ENCODE data around the gene SPATA20.

Gene SPATA20

DNA sequence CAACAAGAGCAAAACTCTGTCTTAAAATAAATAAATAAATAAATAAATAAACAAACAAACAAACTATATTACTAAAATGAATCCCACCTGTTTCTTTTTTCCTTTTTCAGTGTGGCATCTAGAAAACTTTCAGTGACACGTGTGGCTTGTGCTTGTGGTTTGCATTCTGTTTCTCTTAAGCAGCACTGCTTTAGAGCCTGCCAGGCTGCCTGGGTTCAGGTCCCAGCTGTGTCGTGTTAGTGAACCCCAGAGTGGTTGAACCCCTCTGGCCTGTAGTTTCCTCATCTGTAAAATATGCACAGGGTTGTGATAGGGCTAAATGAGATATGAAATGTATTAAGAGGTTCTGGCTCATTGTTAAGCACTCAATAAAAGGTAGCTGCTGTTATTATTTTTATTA is 26.5 kb upstream of the SPATA20 start:
- no peak for DNase-seq (ENCODE audit: low read depth)

DNA sequence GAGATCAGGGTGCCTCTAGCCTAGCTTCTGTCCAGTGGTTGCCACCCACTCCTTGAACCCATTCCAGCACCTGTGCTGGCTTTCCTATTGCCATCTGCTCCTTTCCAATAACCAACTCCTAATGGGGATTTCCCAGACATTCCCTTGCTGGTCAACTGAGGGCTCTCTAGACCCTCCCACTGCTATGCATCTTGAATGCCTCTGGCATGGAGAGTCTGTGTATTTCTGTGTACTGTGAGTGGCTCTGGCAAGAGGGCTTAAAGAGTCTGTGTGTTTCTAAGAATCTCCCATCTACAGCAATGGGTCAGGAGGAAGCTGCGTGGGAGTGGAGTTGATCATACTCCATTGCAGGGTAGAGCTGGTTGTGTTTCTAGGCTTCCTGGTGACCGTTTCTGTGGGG is 25.5 kb upstream of the SPATA20 start:
- DNase-seq (ENCODE audit: low read depth): no peak

DNA sequence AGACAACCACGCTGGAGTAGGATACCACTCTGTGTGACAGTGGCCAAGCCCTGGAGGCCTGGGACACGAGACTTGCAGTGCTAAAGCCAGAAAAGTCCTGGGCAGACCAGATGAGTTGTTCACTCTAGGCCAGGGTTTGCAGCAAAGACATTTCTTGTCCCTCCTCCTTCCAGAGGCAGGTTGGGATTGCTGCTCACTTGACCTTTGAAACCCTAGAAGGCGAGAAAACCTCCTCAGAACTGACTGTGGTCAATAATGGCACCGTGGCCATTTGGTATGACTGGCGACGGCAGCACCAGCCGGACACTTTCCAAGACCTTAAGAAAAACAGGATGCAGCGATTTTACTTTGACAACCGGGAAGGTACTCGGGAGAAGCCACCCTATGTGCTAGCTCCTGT is 24.2 kb upstream of the SPATA20 start:
- DNase-seq (ENCODE audit: low read depth): no peak

DNA sequence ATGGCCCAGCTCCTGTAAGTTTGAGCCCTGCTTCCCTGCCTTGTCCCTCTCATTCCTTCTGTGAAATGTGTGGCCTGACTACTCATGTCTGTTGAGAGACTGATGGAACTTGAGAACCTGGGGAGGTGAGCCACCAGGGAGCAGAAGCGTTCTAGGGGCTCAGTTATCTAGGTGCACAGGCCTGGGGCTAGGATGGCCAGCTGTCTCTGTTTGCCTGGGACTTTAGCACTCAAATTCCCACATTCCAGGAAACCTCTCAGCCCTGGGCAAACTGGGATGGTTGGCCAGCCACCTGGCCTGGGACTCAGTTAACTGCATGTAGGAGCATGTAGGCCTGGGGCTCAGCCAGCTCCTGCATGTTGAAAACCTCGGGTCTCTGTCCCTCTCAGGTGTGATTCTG is 23.8 kb upstream of the SPATA20 start:
- no peak for DNase-seq (ENCODE audit: low read depth)

DNA sequence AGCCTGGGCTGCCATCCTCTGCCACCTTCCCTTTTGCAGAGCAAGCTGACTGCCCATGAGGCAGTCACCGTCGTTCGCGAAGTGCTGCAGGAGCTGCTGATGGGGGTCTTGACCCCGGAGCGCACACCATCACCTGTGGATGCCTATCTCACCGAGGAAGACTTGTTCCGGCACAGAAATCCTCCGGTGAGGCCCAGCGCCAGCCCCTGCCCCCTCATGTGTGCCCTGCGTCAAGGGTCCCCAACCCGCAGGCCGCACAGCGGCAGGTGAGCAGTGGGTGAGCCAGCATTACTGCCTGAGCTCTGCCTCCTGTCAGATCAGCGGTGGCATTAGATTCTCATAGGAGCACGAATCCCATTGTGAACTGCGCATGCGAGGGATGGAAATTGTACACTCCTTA is 22.1 kb upstream of the SPATA20 start:
- DNase-seq (ENCODE audit: low read depth): no peak

DNA sequence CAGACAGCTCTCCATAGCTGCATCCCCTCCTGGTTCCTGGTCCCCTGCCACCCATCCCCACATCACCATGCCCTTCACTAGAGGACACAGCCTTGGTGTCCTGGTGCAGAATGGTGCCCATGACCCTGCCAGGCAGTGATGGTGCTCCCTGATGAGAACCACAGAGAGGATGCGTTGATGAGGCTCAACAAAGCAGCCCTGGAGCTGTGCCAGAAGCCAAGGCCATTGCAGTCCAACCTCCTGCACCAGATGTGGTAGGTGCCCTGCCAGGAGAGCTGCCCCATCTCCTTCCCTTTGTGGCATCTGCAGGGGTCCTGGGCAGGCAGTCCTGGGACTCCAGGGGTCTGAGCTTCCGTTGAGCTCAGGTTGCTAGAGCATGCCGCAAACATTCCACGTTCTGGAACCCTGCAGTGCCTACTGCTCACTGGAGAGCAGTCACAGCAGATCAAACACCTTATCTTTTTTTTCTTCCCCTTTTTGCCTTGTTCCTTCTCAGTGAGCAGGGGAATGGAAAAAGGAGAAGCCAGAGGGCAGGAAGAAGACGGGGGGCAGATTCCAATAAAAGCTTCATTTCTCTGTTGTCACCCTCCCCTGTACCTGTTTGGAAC is 19.7 kb upstream of the SPATA20 start:
- DNase-seq (ENCODE audit: low read depth): no peak

DNA sequence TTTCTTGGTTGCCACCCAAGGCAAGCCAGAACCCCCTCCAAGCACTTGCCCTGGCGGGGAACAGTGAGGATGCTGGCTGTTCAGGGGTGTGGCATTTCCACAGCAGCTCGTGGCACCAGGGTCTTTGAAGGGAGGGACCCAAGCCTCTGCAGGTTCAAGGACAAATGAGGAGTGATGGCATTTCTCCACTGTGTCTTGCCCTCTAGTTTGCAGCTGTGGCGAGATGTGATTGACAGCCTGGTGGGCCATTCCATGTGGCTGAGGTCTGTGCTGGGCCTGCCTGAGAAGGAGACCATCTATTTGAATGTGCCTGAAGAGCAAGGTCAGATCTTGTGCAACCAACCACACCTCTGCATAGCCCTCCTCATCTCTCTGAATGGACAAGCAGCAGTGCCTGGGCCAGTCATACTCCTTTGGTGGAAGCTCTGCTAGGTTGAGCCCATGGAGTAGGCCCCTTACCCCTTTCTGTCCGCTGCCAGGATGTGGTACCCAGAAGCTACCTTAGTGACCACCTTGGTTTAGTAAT is 19.0 kb upstream of the SPATA20 start:
- no peak for DNase-seq (ENCODE audit: low read depth)

DNA sequence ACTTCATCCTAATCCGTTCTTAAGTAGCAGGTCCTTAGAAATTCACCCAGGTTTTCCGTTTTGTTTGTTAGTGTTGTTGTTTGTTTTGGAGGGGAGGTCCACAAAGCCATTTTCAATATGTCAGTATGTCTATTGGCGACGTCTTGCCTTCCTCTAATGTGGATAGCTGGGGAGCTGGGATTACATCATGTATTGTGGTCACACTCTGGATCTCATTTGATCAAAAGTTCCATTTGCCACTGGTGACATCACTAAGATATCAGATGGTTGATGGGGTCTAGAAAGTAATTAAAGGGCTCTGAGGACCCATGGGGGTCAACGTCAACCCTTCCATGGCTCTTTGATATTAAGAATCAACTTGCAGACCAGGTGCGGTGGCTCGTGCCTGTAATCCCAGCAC is 17.1 kb upstream of the SPATA20 start:
- DNase-seq (ENCODE audit: low read depth): no peak

DNA sequence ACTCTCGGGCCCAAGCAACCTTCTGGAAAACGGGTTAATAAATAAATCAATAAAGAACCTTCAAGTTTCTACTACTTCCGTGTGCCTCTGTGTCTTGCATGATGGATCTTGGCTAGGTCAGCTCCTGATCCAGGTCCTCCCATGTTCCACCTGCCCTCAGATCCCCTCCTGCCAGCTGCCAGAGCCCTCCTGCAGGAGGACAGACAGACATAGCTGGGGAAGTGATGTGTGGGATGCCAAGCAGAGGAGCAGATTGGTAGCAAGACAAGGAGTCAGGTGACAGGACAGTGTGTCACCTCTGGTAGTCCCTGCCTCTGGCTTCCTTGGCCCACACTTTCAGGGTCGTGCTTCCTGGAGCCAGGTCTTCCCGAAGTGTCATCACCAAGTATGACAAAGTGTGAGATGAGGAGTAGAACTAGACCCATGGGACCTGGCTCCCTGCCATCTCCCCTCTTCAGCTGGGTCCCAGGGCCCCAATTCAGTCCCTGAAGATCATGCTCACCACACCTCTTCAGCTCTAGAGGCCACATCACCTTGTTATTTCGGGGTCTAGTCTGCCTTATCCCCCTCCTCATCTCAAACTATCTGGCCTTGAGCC is 15.4 kb upstream of the SPATA20 start:
- DNase-seq (ENCODE audit: low read depth): no peak

DNA sequence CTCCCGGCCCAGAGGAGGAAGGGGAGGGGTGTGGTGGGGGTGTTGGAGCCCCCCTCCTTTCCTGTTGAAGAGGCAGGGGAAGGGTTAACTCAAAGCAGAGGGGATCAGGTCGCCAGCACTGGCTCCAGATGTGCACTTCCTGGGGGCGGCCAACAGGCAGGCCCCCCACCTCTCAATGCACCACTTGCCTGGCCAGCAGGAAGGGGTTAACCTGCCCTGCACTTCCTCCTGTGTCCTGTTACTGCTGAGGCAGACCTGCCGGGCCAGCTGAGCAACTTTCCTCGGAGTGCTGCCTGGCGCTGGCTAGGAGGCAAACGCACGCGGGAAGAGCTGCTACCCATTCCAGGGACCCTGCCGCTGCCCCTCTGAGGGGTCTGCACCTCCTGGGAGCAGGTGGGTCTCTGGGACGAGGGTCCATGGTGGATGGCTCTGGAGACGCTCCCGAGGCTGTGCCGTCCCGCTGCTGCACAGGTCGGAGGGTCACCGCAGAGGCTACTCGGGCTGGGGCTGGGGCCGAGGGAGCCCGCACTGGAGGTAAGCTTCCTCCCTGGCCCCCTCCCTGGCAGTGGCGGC is 14.4 kb upstream of the SPATA20 start, which contains the start of gene EPN3:
Gene EPN3, plus strand, starts transcription at position 284 of the 573 bp plus-strand sequence. CDS start 3,822 bp downstream, outside the sequence.
- DNase-seq (ENCODE audit: low read depth): no peak

DNA sequence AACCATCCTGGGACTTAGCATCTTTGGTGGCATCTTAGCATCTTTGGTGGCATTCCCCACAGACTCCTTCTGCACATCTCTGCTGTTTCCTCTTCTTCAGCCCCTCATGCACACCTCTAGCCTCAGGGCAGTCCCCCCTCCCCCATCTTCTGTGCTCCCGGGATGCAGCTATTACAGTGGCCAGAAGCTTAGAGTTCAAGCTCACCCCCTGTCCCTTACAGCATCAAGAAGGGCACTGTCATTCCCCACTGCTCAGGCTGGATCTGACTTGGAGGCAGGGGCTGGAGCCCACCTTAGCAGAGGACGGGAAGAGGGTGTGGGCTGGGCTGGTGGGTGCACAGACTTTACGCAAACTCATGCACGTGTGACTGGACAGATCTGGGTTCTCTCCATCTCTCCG is 13.8 kb upstream of the SPATA20 start:
- no peak for DNase-seq (ENCODE audit: low read depth)

DNA sequence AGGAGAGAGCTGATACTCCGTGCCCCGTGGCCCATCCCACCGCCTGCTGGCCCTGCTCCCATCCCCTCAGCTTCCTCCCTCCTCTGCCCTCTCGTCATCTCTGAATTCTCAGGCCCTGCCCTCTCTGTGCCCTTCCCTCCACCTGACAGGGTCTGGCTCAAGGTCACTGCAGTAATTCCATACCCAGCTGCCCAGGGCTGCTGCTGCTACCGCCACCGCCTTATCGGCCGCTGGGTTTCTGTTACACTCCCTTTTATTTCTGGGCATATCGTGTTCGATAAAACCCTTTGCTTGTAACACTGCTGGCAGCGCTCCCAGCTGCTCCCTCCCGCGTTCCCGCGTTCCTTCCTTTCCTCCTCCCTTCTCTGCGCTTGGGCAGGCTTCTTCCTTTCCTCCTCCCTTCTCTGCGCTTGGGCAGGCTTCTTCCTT is 13.2 kb upstream of the SPATA20 start:
- DNase-seq (ENCODE audit: low read depth): peak; percentile 61

DNA sequence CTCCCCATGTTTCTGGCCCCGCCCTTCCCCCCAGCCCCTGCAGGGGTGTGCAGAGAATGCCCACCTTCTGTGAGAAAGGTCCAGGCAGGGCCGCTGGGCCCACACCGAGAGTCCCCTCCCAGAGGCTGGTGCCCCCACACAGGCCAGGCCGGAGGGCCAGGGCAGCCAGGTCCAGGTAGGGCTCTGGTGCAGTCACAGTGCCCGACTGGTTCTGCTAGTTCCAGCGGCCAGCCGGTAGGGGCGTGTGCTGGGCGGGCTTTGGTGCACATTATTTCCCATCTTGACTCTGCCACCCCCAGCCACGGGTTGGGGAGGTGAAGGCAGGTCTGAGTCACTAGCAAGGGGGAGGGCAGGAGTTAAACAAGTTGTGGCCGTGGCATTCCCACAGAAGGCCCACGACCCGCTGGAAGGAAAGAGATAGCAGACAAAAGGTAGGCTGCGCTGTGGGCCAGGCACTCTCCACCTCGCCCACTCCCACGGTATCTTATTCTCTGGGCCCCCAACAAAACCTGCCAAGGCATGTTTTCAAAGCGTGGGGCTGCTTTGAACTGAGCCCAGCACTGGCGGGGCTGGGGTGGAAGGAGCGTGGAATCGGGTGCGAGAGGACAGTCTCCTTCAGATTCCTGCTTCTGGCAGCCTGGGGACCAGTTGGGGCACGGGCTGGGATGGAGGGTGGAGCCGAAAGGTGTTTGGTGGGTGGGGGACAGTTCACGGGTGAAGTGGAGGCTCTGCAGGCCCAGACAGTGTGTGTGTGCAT is 12.6 kb upstream of the SPATA20 start:
- no peak for DNase-seq (ENCODE audit: low read depth)

DNA sequence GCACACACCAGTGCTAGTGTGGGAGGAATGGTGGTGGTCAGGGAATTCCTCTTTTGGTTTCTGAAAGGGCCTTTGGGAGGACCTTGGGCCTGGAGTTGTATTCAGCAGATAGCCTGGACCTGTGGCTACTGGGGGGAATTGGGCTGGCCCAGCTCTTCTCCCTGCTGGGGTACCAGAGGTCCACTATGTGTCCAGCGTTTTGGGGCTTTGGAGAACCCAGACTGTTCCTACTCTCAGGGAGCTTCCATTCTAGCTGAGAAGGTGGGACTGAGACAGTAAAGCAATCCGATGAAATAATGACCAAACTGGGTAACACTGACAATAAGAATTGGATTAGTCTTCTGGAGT is 12.0 kb upstream of the SPATA20 start:
- no peak for DNase-seq (ENCODE audit: low read depth)

DNA sequence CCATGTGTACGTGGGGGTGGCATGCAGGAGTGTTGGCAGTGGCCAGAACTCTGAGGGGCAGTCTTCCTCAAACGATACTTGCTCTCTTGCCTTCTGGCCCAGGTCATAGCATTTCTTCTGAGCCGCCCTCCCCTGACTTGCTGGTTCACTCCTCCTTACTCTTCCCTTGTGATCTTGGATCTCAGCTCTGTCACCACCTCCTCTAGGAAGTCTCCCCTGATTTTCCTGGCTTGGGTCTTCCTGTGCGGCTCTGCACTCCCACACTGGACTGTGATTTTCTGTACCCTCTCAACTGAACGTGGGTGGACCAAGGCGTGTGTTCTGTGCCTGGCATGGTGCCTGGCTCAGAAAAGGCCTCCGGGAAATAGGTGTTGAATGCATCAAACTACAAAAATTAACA is 11.6 kb upstream of the SPATA20 start:
- no peak for DNase-seq (ENCODE audit: low read depth)

DNA sequence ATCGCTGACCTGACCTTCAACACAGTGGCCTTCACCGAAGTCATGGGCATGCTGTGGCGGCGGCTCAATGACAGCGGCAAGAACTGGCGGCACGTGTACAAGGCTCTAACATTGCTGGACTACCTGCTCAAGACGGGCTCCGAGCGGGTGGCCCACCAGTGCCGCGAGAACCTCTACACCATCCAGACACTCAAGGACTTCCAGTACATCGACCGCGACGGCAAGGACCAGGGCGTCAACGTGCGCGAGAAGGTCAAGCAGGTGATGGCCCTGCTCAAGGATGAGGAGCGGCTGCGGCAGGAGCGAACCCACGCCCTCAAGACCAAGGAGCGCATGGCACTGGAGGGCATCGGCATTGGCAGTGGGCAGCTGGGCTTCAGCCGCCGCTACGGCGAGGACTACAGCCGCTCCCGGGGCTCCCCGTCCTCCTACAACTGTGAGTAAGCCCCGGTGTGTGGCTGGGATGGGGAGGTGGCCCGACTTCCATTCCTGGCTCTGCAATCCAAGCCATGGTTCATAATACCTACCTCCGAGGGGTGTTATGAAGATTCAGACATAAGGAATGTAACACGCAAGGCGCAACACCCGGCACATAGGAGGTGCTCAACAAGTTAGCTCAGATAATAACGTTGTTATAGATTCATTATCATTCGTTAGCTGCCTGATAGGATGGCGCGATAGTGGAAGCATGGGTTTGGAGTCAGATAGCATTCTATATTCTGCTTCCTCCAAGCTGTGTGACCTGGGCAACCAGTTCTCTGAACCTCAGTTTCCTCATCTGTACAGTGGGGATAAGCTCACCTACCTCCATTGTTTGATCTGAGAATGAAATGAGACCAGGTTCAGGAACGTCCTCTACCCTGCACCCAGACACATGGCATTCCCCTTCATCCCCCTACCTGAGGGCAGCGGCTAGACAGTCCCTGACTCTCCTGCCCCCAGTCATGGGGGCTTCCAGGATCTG is 10.0 kb upstream of the SPATA20 start:
- no peak for DNase-seq (ENCODE audit: low read depth)

DNA sequence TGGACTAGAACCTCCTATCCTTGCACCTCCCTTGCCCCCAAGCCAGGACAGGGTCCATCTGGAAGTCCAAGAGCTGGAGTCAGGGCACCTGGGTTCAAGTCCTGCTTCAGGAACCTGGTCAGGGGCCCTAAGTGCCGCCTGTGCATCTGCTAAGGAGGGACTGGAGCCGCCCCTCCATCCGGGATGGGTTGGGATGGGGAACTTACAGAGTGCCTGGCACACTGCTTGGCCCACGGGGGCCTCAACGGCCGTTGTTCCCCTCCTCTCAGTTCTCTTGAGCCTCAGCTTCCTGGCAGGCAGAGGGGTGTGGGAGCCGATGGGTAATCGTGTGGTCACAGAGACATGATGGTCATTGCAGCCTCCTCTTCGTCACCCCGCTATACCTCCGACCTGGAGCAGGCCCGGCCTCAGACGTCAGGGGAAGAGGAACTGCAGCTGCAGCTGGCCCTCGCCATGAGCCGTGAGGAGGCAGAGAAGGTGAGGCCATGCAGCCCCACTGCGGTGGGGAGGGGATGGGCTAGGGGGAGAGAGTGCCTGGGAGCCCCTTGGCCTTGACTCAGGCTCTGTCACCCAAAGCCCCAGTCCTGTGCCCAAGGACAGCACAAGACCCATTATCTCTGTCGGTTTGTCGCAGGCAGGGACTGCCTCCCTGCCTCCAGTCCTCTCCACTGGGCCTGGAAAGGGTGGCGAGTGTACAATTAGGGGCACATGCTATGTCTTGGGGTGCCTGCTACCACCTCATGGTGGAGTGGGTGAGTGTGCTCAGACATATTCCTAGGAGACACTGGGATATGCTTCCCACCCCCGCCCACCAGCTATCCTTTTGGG is 9.0 kb upstream of the SPATA20 start:
- DNase-seq (ENCODE audit: low read depth): no peak

DNA sequence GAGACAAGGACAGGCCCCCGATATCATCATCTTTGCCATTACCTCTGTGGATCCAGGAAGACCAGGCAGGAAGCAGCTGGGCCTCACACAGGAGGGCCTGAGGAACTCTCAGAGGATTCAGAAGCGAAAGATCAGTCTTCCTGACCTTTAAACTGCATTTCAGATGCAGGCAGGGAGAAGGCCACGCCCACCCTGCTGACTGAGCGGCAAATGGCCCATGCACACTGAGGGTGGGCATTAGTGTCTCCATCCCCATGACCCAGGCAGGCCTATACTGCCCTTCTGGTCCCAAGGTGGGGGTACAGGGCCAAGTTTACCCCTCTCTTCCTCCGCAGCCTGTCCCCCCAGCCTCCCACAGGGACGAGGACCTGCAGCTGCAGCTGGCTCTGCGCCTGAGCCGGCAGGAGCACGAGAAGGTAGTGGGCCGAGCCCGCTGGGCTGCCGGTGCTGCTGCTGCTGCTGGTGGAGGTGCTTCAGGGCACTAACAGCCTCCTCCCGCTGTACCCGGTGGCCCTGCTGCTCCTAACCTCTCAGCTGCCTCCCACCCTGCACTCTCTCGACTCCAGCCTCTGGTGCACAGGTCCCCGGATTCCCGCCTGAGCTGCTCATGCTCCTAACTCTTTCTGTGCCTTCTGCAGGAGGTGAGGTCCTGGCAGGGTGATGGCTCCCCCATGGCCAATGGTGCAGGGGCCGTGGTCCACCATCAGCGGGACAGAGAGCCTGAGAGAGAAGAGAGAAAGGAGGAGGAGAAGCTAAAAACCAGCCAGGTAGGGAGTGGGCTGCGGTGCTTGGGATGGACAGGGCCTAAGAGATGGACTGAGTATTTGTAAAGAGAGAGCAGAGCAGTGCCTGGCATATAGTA is 8.2 kb upstream of the SPATA20 start:
- no peak for DNase-seq (ENCODE audit: low read depth)

DNA sequence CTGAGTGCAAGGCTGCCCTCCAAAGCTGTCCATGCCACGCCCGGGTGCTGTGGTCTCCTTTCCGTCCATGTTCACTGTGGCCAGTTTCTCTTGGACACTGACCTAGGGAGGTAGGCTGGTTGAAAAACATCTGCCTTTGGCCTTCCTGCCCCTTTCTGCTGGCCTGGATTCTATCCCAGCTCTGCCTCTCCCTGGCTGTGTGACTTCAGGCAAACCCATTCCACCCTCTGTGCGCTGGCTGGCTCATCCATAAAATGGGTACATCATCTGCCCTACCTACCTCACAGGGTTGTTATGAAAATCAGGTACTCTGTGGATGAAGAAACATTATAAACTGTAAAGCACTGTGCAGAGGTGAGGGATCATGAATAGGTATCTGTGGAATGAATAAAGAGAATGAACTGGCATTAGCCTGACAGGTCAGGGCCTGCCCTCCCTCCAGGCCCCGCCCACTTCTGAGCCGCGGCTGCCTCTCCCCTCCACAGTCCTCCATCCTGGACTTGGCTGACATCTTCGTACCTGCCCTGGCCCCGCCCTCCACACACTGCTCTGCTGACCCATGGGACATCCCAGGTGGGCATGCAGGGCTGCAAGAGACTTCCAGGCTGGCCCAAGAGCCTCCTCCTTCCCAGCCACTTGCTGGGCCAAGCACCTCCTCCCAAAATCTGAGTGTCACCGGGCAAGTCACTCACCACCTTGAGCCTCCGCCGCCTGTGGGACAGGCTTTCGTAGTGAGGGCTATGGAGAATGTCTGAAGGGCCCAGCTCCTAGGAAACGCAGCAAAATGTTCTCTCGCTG is 7.0 kb upstream of the SPATA20 start:
- no peak for DNase-seq (ENCODE audit: low read depth)

Measured in EH (cell line).